NT2/D1 (cell line): ENCODE measurements around the gene SLC25A45.

ENCODE experiments used
- DNase-seq: peaks from one replicate; pipeline ENCODE4 v3.0.0-alpha.2; 2011; ENCODE audit warnings: low read depth, low spot score
- H3K27me3 ChIP-seq: 2 replicates; pipeline ENCODE4 v1.6.0; 2011; ENCODE audit warnings: mild to moderate bottlenecking; ENCODE audit not compliant: insufficient read length, insufficient read depth
- H3K36me3 ChIP-seq: 2 replicates; pipeline ENCODE4 v1.6.1; 2011; ENCODE audit warnings: mild to moderate bottlenecking, low read length, mixed read lengths; ENCODE audit not compliant: insufficient read depth, insufficient read length
- H3K4me1 ChIP-seq: 2 replicates; pipeline ENCODE4 v1.5.1; 2011; ENCODE audit not compliant: insufficient read depth, insufficient read length
- H3K4me3 ChIP-seq: 2 replicates; pipeline ENCODE4 v1.5.1; 2011; ENCODE audit warnings: low read depth; ENCODE audit not compliant: insufficient read length
- H3K9ac ChIP-seq: 2 replicates; pipeline ENCODE4 v1.6.0; 2011; ENCODE audit warnings: low read depth; ENCODE audit not compliant: insufficient read length
- H3K9me3 ChIP-seq: 2 replicates; pipeline ENCODE4 v1.5.1; 2011; ENCODE audit warnings: mild to moderate bottlenecking, low read length; ENCODE audit not compliant: insufficient read depth
- SUZ12 ChIP-seq: IDR thresholded peaks from 2 replicates; pipeline ENCODE4 v1.6.1; 2011; ENCODE audit not compliant: insufficient read length, insufficient read depth; ENCODE audit errors: extremely low read depth
- YY1 ChIP-seq: IDR thresholded peaks from 2 replicates; pipeline ENCODE4 v1.6.1; 2011; ENCODE audit not compliant: insufficient read length, insufficient read depth
- ZNF274 ChIP-seq: IDR thresholded peaks from 2 replicates; pipeline ENCODE4 v1.6.1; 2011; ENCODE audit warnings: mild to moderate bottlenecking, low read depth, low read length

SLC25A45 gene

GRCh38 chr11:65329944-65330403 lies 52.5 kb downstream of the SLC25A45 start:
- no peaks in the 10 kb centered on the region for H3K4me1 ChIP-seq
- H3K9ac ChIP-seq = no peak overlapping the region

GRCh38 chr11:65329478-65329877 lies 53.0 kb downstream of the SLC25A45 start:
- no peaks in the 10 kb centered on the region for H3K9me3 ChIP-seq
- H3K9ac ChIP-seq = no peak overlapping the region
- TF ChIP-seq ZNF274 (no peak), YY1 (no peak), SUZ12 (no peak)
- H3K4me1 ChIP-seq = no peaks in the 10 kb centered on the region
- no peak for DNase-seq
- no peaks in the 10 kb centered on the region for H3K27me3 ChIP-seq
- no peaks in the 10 kb centered on the region for H3K36me3 ChIP-seq
- no peak overlapping the region for H3K4me3 ChIP-seq

More at GRCh38 chr11:65329944-65330403, 52.5 kb downstream of the SLC25A45 start:
- DNase-seq = peak; percentile 97
- no peak overlapping the region for H3K4me3 ChIP-seq
- no peaks in the 10 kb centered on the region for H3K9me3 ChIP-seq
- no peaks in the 10 kb centered on the region for H3K27me3 ChIP-seq
- H3K36me3 ChIP-seq = no peaks in the 10 kb centered on the region
- TF ChIP-seq SUZ12 (no peak), ZNF274 (no peak), YY1 (no peak)

- H3K4me1 ChIP-seq = peaks cover 3% of the 10 kb centered on the region
- H3K9ac ChIP-seq = no peak overlapping the region
- no peak for DNase-seq
- H3K36me3 ChIP-seq = peaks cover 17% of the 10 kb centered on the region
- no peak overlapping the region for H3K4me3 ChIP-seq
- H3K27me3 ChIP-seq = no peaks in the 10 kb centered on the region
- no peaks in the 10 kb centered on the region for H3K9me3 ChIP-seq
- TF ChIP-seq ZNF274 (no peak), SUZ12 (no peak), YY1 (no peak)
These were observed 55.4 kb downstream of the SLC25A45 start for GRCh38 chr11:65327021-65327420.

- Histone ChIP-seq H3K4me3 (no peak overlapping the region), H3K9me3 (no peaks in the 10 kb centered on the region), H3K9ac (no peak overlapping the region), H3K27me3 (no peaks in the 10 kb centered on the region), H3K36me3 (peaks cover 33% of the 10 kb centered on the region), H3K4me1 (peaks cover 3% of the 10 kb centered on the region)
- no peak for TF ChIP-seq ZNF274
- no peak for DNase-seq
These were observed 57.0 kb downstream of the SLC25A45 start for GRCh38 chr11:65325435-65325834.
